NCI-H2171 (cell line): ENCODE measurements around the gene PRCP.

Experiments used
- DNase-seq: peaks from one replicate; lab custom pipeline; 2025; lab: John Stamatoyannopoulos, UW

The PRCP gene

GRCh38 chr11:82828472-82828871 lies 71.8 kb downstream of the PRCP start:
- no peak for DNase-seq

- no peak for DNase-seq
Measured at GRCh38 chr11:82826526-82826925, 73.7 kb downstream of the PRCP start.

- DNase-seq = no peak
Measured at GRCh38 chr11:82823647-82824619, 76.3 kb downstream of the PRCP start.

GRCh38 chr11:82818409-82819043 lies 81.7 kb downstream of the PRCP start:
- no peak for DNase-seq

- no peak for DNase-seq
Measured at GRCh38 chr11:82815406-82815805, 84.8 kb downstream of the PRCP start.

GRCh38 chr11:82814379-82814778 lies 85.9 kb downstream of the PRCP start:
- DNase-seq = no peak

GRCh38 chr11:82811369-82811768 lies 88.9 kb downstream of the PRCP start:
- DNase-seq = no peak

- DNase-seq = no peak
Measured at GRCh38 chr11:82810738-82811137, 89.5 kb downstream of the PRCP start.

DNA sequence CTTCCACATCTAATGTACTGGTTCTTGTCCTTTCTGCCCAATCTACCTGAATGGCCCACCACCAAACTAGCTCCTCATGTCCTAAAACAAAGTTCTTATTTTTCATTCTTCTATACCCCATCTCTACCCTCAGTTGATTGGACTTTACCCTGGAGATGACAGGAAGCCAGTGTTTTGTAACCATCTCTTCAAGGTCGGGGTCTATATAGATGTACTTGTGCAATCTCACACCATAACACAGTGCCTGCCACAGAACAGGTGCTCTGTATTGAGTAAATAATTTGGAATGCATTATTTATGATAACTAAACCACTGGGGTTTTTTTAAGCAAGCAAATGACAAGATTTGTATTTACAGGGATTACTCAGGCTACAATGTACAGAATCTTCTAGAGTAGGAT lies 89.9 kb downstream of the PRCP start:
- no peak for DNase-seq

- no peak for DNase-seq
Measured at GRCh38 chr11:82807646-82808045, 92.6 kb downstream of the PRCP start.

- DNase-seq = no peak
Measured at GRCh38 chr11:82802710-82803109, 97.5 kb downstream of the PRCP start.

DNA sequence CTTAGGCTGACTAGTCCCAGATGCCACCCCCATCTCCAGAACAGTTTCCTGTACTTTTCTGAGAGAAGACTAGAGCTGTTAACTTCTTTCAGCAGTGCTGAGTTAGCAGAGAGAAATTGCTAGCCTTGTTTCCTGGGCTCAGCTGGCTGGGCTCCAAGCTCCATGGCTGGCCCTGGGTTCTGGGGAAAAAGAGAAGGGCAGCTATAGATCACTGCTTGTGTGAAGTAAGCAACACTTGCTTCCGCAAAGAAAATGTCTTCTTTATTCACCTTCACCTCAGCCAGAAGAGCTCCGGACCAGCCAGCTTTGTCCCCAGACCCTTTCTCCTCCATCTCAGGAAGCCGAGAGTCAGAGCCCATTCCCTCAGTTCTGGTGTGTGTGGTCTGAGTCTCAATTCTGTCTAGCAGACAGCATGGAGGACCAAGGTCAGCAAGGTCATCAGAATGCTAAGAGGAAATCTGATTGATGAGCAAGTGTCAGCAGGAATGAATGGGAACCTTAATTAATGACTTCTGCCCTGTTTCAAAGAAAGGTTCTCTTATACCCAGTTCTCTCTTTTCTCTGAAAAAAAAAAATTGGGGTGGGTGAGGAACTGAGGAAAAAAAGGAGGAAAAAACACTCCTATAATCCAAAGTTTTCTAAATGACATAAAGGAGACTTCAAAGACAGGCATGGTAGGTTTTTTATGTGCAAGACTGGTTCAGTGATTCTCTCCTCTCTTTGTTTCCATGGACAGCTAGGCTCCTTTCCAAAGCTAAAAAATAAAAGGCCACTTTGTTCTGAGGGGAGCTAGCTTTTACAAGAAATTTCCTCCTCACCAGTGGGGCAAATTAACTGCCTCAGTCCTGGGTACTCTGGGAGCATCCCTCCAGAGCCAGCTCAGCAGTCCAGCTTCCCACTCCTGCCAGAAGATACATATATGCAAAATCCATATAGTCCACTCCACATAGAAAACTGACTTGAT lies 103.0 kb downstream of the PRCP start:
- DNase-seq = no peak

- DNase-seq = no peak
Measured at GRCh38 chr11:82794490-82794889, 105.7 kb downstream of the PRCP start.

DNA sequence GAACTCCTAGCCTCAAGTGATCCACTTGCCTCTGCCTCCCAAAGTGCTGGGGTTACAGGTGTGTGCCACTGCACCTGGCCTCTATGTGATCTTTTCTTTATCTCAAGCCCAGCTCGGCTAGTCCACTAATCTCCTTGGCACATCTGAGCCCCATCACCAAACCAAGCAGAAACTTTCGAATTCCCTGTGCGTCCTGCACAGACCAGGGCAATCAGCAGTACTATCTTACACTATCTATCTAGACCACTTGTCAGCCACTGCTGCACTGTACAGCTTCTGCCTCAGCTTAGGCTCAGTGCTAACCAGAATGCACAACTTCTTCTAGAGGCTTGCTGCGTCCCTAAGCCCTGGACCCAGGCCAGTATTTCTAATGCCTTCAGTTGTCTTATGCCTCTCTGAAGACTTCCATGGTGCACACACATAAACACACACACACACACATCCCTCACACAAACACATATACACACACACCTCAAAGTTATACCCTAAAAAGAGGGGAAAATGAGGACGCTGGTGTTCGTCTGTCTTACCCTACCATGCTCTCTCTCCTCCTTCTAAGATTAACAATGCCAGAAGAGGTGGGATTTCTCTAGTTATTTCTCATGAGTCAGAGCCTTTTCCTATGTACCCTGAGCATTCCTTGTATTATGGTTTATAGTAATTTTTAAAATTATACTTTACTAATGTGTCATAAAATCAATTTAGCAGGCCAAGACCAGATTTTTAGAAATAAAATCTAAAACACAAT lies 107.2 kb downstream of the PRCP start:
- DNase-seq = no peak

DNA sequence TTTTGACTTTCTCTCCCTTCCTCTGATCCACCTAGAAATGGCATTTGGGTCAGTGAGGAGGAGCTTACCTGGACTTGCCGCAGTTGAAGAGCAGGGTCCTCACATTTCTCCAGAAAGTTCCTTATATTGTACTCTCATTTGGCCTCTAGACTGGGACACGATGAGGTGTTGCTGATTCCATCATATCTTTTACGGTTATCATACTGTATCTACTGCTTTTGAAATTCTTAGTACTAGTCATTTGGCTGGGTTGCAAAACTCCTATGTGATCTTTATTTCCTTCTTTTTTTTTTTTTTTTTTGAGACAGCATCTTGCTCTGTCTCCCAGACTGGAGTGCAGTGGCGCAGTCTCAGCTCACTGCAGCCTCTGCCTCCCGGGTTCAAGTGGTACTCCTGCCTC lies 107.9 kb downstream of the PRCP start:
- DNase-seq = no peak

GRCh38 chr11:82791779-82792178 lies 108.5 kb downstream of the PRCP start:
- DNase-seq = no peak

- DNase-seq = no peak
Measured at GRCh38 chr11:82790723-82791484, 109.3 kb downstream of the PRCP start.

DNA sequence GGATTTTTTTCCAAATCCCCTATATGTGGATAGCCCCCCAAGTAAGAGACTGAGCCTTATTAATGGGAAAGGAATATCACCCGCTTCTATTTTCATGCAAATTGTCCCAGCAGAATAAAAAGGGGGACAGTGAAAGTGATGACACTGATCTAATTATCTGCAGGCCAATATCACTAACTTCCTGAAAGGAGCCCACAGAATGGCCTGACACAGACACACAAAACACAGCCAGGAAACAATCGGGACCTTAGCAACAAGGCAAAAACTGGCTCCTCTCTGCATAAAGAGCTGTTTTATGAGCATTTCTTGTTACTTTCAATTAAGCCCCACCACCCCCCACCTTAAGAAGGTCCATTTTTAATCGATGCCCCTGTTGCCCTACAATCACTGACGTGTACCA lies 112.2 kb downstream of the PRCP start:
- DNase-seq = no peak

DNA sequence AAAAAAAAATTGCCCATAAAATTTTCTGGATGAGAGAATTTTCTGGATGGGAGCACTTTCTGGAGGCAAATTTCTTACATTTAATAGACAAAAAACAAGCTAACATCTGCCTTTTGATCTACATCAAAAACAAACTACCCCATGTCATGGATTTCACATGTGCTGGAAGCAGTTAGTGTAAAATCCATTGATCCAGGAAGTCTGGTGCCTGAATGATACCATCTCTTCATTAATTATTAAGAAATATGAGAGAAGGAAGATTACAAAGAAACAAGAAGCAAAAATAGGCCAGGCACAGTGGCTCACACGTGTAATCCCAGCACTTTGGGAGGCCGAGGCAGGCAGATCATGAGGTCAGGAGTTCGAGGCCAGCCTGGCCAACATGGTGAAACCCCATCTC lies 113.4 kb downstream of the PRCP start:
- no peak for DNase-seq

- no peak for DNase-seq
Measured at GRCh38 chr11:82786001-82786400, 114.2 kb downstream of the PRCP start.
